Liver (tissue), 3 donors: ENCODE measurements around the gene ZNF366.

ENCODE experiments used
- CTCF ChIP-seq: fragments of 150-350 bp; IDR thresholded peaks from 2 replicates; pipeline ENCODE4 v1.5.1; 2017; ENCODE audit warnings: improper control_type of control experiment, low read depth, low read length; ENCODE audit not compliant: missing input control
- EGR1 ChIP-seq, 2 donors: IDR thresholded peaks; 2 replicates each; pipeline ENCODE4 v1.6.1; 2016 to 2018; ENCODE audit warnings: antibody characterized with exemption in 2 of 2, low read depth in 2 of 2
- JUND ChIP-seq, 2 donors: IDR thresholded peaks; 2 replicates each; pipeline ENCODE4 v1.6.1; 2016; ENCODE audit warnings: antibody characterized with exemption in 2 of 2
- RAD21 ChIP-seq, 2 donors: IDR thresholded peaks; 2 replicates each; pipeline ENCODE4 v1.6.1; 2016; ENCODE audit warnings: antibody characterized with exemption in 2 of 2, mild to moderate bottlenecking in 2 of 2
- YY1 ChIP-seq: IDR thresholded peaks from 2 replicates; pipeline ENCODE4 v1.6.1; 2016; ENCODE audit warnings: antibody characterized with exemption, mild to moderate bottlenecking
- TF ChIP-seq, protein P1 (sequence below): IDR thresholded peaks from 2 replicates; pipeline ENCODE4 v1.6.1; 2016; ENCODE audit warnings: antibody characterized with exemption
- donor health status: healthy.
- donor health status: healthy.

DNA sequence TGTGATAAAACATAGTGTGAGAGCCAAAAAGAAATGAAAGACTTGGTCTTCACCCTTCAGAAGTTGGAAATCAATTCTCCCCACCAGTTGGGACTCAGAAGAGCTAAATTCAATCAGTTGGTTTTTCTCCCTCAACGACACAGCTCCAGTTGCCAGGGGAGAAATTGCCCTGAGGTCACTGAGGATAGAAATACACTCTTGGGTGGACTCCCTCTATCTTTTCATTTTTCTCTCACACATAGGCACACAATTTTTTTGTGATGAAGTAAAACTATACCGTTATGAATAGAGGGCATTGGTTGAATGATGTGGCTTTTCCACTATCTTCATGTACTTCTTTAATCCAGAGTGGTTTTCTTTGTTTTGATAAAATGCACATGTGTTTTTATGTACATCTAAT, 80.2 kb downstream of the ZNF366 start:
- no peak for TF ChIP-seq CTCF
- no peak for TF ChIP-seq RAD21 (IDR thresholded peaks at IDR 0.05)
- no peak for TF ChIP-seq JUND (IDR thresholded peaks at IDR 0.05)
- TF ChIP-seq YY1, result no peak
- TF ChIP-seq, protein P1, sequence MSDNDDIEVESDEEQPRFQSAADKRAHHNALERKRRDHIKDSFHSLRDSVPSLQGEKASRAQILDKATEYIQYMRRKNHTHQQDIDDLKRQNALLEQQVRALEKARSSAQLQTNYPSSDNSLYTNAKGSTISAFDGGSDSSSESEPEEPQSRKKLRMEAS, result no peak
- TF ChIP-seq EGR1 (IDR thresholded peaks at IDR 0.05; ENCODE audit: low read depth in 2 of 2), result no peak
